HG03575 (cell line): Measurements from ENCODE around the gene CPEB1.
"Not testable (repeated sequence)": the region's sequence is repeated elsewhere in the genome, so short reads cannot be mapped to it uniquely, and the experiment has no call there.

Source experiments
- ATAC-seq: cut with Tn5 transposase; IDR thresholded peaks from one replicate; pipeline ENCODE4 v1.9.1; 2021; ENCODE audit not compliant: unreplicated experiment, insufficient number of reproducible peaks, low FRiP score; ENCODE audit errors: extremely low read depth

CPEB1 gene

GRCh38 chr15:82535151-82535550 lies 112.0 kb downstream of the CPEB1 start:
- not testable (repeated sequence) for ATAC-seq

- not testable (repeated sequence) for ATAC-seq
Observed at GRCh38 chr15:82534457-82534861, 112.7 kb downstream of the CPEB1 start.

- ATAC-seq = no peak
Observed at GRCh38 chr15:82533801-82534200, 113.4 kb downstream of the CPEB1 start.

DNA sequence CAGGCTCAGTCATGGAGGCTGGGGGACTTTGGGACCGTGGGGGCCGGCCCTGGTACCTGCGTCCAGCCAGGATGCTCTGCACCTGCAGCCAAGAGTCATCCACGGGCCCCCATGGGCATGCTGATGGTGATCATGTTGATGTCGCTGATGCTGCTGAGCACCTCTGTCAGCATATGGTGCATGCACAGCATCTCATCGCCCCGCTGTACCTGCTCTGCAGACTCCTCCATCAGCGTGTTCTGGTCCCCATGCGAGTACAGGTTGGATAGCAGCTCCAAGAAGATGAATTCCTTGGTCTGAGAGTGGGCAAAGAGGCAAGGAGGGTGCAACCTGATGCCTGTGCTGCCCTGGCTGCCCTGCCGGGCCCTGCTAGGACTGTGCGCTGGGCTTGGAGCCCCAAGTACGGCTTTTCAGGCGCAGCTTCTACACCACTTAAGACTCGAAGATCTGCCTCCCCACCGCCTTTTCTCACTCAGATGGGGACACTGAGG lies 114.1 kb downstream of the CPEB1 start:
- no peak for ATAC-seq

GRCh38 chr15:82532383-82532990 lies 114.7 kb downstream of the CPEB1 start:
- ATAC-seq = no peak

- ATAC-seq = no peak
Observed at GRCh38 chr15:82531496-82532382, 115.4 kb downstream of the CPEB1 start.

GRCh38 chr15:82530606-82531379 lies 116.4 kb downstream of the CPEB1 start:
- ATAC-seq = no peak

DNA sequence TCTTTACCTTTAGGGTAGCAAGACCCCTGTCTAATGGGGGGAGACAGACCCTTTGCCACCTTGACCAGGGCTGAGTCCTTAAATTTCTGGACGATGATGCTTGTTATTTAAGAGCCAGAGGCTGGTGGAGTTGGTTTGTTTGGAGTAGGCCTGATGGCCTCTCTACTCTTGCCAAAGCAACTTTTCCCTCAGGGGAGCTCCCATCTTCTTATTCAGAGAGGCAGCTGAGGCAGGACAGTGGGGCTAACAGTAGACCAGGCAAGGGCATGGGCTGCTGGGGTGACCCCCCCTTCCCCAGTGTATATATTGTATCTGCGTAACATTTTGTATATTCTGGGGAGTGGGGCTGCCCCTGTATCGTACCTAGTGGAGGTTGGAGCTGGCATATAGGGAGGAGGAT lies 117.2 kb downstream of the CPEB1 start:
- no peak for ATAC-seq

- not testable (repeated sequence) for ATAC-seq
Observed at GRCh38 chr15:82513587-82513986, 133.6 kb downstream of the CPEB1 start.

GRCh38 chr15:82507693-82508092 lies 139.5 kb downstream of the CPEB1 start:
- not testable (repeated sequence) for ATAC-seq

DNA sequence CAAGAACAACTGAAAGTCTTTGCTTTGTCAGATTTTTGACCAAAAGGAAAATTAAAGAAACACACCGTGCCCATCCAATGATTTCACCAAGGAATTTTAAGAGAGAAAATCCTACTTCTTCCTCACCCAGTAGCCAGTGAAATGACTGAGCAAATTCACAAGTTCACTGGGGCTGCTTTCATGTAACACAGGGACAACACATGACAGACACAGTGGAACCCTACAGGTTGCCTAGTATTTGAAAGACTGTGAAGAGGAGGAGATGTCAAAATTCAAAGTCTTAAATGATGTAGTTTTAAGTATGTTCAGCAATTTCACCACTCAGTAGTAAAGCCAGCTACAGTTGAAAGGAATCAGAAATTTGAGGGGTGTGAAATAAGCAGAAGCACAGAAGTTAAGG lies 140.1 kb downstream of the CPEB1 start:
- ATAC-seq = not testable (repeated sequence)

DNA sequence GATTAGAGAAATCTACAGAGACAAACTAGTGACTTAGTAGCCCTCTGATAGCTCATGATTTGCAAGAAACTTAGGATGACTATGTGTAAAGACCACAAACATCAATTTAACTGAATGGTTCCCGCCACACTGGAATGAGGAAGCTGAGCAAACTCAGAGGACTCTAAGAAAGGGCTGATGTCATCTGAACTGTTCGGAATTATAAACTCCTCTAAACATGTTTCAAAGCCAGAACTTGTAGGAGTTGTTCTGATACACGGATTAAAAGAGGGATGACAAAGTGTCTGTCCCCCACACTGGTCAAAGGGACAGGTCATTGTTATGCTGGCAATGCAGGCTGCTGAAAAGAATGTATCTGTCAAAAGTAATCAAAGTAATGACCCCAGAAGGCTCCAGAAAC lies 141.3 kb downstream of the CPEB1 start:
- ATAC-seq = not testable (repeated sequence)

DNA sequence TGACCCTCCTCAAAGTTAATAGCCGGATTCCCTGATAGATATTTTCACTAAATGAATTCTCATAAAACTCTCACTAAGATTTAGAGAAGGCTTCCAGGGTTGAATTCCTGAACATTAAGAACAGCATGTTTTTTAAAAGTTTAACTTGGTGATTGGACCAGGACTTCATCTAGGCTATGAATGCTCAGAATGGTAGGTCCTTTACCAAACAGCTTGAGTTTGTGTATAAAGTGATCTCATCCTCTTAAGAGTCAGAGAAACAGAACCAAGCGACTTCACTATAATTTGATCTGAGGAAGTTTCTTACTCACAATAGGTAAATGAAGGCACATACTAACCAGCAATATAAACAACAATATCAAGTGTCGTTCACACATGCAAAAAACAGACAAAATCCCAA lies 143.1 kb downstream of the CPEB1 start:
- ATAC-seq = not testable (repeated sequence)

- ATAC-seq = not testable (repeated sequence)
Observed at GRCh38 chr15:82502700-82503339, 144.3 kb downstream of the CPEB1 start.

- ATAC-seq = not testable (repeated sequence)
Observed at GRCh38 chr15:82500772-82501171, 146.4 kb downstream of the CPEB1 start.

- not testable (repeated sequence) for ATAC-seq
Observed at GRCh38 chr15:82497978-82498377, 149.2 kb downstream of the CPEB1 start.
